Mammary epithelial cell (primary cell): ENCODE measurements around the gene PDE11A.

Experiments
- EZH2 ChIP-seq: IDR thresholded peaks from 2 replicates; pipeline ENCODE4 v1.6.1; 2012; ENCODE audit warnings: low read length, inconsistent platforms, borderline replicate concordance
- TF ChIP-seq, protein P1 (sequence below), 2 donors: IDR thresholded peaks in 1 of 2; conservative IDR thresholded peaks in 1 of 2; 2 replicates each; pipeline ENCODE4 v1.5.1; 2011 to 2012; ENCODE audit warnings: inconsistent platforms in 2 of 2, low read length in 2 of 2, mild to moderate bottlenecking in 2 of 2, control low read depth in 1 of 2, low read depth in 1 of 2; ENCODE audit not compliant: insufficient read depth in 1 of 2; ENCODE audit errors: extremely low read depth in 1 of 2

DNA sequence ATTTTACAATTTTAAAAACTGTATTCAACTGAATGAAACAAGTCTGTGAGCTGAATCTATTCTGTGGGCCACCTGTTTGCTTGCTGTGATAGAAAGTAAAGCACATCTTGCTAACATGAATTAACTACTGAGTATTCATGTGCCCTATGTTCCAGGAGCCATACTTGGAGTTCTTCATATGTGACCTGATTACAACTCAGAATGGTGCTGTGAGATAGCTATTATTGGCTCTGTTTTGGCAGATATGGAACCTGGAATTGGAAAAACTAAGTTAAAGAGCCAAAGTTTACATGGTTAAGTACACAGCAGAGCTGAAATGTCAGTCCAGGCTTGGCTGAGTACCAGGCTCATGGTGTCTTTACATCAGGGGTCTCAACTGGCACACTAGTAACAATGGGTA lies 426.3 kb downstream of the PDE11A start:
- TF ChIP-seq, protein P1, sequence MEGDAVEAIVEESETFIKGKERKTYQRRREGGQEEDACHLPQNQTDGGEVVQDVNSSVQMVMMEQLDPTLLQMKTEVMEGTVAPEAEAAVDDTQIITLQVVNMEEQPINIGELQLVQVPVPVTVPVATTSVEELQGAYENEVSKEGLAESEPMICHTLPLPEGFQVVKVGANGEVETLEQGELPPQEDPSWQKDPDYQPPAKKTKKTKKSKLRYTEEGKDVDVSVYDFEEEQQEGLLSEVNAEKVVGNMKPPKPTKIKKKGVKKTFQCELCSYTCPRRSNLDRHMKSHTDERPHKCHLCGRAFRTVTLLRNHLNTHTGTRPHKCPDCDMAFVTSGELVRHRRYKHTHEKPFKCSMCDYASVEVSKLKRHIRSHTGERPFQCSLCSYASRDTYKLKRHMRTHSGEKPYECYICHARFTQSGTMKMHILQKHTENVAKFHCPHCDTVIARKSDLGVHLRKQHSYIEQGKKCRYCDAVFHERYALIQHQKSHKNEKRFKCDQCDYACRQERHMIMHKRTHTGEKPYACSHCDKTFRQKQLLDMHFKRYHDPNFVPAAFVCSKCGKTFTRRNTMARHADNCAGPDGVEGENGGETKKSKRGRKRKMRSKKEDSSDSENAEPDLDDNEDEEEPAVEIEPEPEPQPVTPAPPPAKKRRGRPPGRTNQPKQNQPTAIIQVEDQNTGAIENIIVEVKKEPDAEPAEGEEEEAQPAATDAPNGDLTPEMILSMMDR (conservative IDR thresholded peaks at IDR 0.05 in 1 of 2, IDR thresholded peaks at IDR 0.05 in 1 of 2; ENCODE audit: extremely low read depth in 1 of 2, insufficient read depth in 1 of 2, low read depth in 1 of 2, low read length in 2 of 2): no peak
- TF ChIP-seq EZH2: no peak
